ENCODE data around the gene CCNE1.
A peak's percentile ranks its signal among the peaks of the same experiment; 100 is the strongest.

Gene CCNE1

DNA sequence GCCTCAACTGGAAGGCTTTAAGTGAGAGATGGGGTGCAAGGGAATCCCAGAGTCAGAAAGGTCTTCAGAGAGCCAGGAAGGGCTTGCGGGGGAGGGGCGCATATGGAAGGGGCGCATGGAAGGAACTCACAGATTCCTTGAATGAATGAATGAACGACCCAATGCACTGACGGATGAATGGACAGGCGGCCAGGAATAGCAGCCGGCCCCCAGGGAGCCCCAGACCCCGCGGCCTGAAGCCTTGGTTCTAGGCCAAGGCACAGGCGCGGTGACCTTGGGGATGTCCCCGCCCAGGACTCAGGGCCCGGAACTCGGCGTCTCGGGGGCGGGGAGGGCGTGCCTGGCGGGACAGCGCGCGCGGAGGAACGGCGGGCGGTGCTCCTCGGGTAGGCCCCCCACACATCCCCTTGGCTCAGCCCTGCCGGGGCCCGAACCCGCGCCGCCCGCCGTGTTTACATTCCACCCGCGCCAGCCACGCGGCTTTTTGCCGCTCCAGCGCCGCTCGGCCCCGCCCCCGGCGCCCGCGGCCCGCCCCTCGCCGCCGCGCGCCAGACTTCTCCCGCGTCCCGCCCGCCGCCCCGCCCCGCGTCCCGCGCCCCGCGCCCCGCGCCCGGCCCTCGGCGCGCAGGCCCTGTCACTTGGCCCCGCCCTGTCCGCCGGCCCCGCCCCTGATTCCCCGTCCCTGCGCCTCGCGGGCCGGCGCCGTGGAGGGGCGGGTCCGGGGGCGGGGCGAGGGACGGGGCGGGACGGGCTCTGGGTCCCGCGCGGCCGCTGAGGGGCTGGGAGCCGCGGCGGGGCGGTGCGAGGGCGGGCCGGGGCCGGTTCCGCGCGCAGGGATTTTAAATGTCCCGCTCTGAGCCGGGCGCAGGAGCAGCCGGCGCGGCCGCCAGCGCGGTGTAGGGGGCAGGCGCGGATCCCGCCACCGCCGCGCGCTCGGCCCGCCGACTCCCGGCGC is at the start of gene CCNE1:
Gene CCNE1 (plus strand): TSS at position 867 of the 955 bp plus-strand sequence. CDS start 565 bp downstream, outside the sequence.
- peak; percentile 89 to 99 for DNase-seq

DNA sequence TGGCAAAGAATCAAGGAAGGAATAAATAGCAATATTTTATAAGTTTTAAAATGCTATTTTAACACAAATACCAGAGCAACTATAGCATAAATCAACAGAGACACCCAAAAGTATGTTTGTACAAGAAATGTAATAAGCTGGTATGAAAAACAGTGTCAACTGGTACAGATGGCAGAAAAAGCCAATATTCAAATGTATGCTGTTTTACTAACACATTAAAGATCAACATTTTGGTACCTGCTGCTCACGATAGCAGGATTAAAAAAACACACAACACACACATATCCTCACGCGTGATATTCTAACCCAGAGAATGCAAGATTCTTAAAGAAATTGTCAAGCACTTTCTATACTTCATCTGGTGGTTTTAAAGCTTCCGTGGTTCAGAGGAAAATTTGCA is 48.6 kb upstream of the CCNE1 start:
- no peak for DNase-seq

DNA sequence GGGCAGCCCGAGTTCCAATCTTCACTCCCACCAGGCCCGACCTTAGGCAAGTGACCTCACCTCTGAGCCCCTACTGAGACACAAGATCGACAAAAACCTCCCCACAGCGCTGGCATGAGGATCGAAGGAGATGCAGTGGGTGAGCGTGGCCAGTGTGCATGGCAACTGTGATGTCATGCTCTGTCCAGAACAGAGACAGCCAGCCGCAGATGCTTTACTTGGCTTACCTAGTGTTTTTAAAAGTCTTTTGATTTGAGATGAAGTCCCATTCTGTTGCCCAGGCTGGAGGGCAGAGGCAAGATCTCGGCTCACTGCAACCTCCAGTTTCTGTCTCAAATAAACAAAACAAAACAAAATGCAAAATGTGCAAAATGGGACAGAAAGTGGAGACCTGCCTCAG is 47.4 kb upstream of the CCNE1 start:
- DNase-seq = no peak

DNA sequence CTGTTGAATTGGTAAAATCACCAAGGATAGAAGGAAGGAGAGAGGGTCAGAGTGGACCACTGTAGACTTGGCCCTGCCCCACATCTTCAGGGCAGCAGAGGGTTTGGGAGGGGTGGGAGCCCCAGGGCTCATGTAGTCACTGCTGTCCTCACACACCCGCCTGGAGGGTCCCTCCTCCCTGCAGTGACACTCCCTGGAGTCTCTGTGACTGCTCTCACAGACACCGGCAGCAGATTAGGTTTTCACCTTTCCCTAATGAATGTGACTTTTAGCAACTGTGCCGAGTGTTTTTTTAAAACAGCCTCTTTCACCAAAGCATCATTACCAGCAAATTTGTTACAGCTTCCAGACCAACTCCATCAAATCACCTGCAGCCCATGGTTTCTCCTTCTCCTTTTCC is 45.7 kb upstream of the CCNE1 start:
- DNase-seq = no peak

DNA sequence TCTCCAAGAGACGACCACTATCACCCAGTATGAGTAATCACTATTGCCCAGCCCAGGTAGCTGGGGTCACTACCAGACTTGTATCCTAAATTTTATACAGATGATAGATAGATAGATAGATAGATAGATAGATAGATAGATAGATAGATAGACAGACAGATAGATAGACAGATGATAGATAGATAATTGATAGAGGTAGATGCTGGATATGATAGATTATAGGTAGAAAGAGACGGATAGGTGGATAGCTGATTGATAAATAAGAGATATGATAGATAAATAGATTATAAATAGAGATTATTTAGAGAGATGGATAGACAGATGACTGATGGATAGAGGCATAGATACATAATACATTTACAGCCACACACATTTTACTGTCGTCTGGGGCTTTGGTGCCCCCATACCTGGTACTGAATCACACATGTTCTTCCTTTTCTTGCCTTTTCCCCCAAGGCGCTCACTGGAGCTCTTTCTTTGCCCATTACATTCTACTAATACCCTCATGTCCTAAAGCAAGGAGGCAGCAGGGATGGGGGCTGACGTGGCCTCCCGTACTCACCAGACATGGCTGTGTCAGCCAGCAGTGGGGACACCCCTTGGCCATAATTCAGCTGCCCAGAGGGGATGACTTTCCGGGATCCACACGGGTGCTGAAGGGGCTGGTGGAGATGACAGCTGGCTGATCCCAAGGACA is 44.6 kb upstream of the CCNE1 start:
- DNase-seq = no peak

DNA sequence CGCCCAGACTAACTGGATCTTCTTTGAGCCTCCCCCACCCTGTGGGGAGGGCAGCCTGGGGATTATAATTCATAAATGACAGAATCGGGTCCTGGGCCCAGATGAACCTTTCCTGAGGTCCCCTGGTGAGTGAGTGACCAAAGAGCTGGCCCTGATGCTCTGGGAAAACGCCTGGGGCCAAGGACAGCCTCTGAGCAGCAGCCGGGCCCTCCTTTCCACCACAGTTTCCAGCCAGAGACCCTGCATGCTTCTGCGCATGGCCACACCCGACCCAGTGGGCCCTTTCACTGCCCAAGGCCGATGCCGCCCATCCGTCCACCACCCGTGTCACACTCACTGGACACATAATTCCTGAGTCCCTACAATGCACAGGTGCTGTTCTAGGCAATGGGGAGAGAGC is 43.6 kb upstream of the CCNE1 start:
- no peak for DNase-seq

DNA sequence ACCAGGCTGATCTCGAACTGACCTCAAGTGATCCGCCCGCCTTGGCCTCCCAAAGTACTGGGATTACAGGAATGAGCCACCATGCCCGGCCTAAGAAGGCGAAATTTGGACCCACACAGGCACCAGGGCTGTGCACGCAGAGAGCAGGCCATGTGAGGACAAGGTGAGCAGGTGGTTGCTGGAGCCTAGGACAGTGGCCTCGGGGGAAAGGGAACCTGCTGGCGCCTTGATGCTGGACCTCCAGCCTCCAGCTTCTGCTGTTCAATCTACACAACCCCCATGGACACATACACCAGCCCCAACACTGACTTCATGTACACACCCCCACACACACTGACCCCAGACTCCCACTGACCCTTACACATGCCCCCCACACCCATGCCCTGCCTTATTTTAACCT is 41.8 kb upstream of the CCNE1 start:
- DNase-seq = no peak

DNA sequence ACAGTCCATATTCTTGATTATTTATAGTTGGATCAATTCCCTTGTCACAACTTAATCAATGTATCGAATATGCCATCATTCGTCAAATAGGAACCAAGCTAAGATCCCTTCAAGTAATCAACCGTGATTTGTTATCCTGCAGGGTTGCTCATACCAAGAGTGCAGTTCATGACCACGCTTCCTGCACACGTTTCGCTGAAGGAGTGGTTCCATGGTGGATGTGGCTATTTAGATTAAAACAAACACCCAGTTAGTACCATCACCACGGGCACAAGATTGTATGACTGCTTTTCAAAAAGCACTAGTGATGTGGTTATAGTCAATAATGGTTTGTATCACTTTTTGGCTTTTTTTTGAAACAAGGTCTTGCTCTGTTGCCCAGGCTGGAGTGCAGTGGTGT is 41.1 kb upstream of the CCNE1 start:
- no peak for DNase-seq

DNA sequence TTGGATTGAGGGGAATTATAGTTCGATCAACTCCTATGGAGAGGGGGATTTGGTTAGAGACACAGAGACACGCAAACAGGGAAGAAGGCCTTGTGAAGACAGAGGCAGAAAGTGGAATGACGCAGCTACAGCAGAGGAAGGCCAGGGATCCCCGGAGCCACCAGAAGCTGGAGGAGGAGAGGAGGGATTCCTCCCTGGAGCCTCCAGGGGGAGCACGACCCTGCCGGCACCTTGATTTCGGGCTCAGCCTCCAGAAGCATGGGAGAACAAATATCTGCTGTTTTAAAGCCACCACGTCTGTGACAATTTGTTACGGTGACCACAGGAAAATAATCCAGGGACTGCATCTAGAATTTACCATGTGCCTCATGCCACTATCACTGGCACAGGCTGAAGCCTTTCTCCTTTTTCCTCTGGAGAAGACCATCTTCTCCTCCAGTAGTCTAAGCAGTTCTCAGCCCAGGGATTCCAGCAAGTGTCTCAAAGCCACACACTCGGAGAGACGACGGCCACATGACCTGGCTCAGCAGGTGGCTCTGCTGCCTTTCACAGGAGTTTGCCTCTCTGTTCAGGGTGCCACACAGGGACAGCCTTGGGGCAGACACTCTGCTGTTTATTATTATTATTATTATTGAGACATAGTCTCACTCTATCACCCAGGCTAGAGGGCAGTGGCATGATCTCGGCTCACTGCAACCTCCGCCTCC is 39.9 kb upstream of the CCNE1 start:
- peak; percentile 7 to 18 for DNase-seq

DNA sequence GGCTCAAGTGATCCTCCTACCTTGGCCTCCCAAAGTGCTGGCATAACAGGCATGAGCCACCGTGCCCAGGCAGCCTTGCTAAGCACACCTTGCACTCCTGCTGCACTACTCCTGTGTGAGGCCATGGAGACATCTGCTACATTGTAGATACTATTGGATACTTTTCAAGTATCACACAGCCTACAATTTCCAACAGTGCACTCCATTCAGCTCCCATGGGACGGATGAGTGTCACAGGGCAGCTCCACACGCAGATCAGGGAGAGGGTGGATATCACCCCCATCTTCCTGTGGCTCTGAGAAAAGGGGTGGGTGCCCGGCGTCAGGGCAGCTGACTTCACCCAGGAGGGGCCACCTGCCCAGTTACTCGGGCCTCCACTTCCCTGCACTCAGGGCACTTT is 39.1 kb upstream of the CCNE1 start:
- no peak for DNase-seq

DNA sequence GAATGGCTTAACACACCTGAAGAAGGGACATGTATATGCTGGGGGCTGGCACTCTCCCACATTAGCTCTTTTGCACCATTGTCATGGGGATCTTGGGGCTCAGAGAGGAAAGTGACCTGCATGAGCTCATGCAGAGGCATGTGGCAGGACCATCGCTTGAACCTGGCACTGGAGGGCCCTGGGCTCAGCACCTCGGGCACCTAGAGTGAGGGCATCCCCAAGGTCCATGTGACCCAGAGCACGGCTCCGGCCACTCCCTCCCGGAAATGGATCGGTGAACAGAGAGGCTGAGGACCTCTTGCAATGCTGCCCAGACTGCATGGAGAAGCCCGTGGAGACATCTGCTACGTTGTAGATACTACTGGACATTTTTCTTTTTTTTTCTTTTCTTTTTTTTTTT is 38.6 kb upstream of the CCNE1 start:
- DNase-seq = no peak

DNA sequence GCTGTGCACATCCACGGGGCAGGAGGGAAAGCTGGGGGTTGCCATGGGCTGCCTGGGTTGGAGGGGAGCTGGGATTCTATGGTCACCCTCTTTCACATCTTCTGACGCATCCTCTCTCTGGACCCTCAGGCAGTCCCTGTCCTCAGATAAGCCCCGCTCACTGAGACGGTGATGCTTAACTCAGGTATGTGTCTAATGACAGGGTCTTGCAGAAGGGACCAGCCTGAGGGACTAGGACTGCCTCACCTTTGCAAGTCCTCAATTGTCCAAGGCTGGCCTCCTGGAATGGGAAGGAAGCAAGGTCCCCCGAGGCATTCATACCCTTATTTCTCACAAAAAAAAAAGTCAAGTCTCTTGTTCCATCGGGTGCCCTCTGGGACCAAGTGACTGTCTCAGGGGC is 37.7 kb upstream of the CCNE1 start:
- no peak for DNase-seq

DNA sequence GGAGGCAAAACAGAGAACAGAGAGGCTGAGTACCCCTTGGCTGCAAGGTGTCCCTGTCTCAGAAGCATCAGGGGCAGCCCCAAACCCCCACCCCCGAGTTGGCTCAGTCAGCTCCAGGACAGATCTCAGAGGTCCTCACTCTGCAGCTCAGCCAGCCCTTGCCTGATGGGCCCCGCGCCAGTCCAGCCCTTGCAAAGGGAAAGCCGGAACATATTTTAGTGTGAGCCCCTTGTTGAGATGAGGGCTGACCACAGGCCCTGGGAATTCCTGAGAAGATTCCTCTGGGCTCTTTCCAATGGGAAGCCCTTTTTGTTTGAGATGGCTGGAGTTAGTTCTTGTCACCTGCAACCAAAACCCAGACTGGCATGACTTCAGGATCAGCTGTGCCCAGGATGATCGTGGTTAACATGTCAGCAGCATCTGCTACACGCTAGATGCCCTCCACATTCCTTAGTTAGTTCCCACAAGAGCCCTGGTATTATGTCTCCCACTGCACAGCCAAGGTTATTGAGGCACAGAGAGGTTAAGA is 33.9 kb upstream of the CCNE1 start:
- DNase-seq = no peak

DNA sequence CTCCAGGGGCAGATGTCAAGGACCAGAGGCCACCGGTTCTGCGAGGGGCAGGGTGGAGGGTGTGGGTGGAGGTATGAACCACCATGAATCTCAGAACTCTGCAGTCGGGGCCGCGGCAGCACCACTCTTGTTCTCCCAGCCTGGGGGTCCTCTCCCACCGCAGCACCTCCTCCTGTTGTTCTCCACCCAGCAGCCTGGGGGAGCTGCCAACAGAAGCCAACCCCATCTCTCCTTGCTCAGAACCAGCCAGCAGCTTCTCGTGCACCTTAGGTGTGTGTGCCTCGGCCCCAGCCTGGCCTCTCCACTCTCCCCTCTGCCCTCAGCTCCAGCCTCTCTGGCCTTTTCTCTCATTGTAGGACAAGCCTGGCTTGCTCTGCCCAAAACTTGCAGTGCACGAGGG is 31.9 kb upstream of the CCNE1 start:
- no peak for DNase-seq

DNA sequence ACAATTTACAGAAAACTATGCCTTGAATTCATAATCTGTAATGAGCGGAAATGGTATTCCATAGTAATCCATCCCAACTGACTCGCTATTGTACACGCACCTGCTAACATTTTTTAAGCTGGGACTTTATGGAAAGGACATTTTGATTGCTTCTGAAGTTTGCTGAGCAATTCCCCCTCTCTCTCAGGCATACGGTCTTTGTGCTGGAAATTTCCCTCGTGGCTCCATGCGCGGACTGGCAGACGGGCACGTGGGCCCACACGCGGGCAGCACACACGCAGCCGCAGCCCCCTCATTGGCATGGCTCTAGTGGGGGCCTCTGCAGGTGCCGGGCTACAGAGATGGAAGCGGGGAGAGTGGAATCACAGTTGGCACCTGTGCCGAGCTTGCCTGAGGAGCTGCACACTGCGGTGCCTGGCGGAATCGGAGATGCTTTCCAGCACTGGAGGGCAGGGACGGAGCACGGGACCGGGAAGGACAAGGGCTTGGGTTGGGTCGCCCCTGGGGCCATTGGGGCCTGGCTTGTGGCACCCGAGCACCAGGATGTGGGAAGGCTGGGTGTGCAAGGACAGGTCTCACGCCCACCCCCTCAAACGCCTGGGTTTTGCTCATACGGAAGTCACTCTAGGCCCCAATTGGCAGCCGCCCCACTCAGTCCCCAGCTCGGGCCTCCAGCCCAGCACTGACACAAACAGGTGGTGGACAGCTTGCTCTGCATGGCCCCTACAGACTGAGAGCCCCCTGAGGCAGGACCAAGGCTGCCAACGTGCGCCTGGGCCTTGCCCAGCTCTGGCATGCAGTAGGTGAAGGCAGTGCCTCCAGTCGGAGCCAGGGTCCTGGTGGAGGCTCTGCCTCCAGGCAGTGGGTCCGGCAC is 30.2 kb upstream of the CCNE1 start:
- no peak for DNase-seq

DNA sequence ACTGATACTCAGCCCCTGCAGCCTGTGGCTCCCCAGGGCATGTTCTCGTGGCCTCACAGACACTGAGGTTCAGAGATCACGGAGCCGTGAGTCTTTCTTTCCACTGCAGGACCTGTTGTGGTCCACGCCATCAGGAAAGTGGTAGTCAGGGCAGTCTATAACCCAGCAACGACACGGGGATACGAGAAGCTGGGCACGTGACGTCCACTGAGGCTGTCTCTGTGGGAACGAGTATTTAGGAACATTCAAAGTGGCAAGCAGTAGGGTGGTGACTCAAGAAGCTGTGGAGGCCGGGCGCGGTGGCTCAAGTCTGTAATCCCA is 29.6 kb upstream of the CCNE1 start:
- DNase-seq = no peak

DNA sequence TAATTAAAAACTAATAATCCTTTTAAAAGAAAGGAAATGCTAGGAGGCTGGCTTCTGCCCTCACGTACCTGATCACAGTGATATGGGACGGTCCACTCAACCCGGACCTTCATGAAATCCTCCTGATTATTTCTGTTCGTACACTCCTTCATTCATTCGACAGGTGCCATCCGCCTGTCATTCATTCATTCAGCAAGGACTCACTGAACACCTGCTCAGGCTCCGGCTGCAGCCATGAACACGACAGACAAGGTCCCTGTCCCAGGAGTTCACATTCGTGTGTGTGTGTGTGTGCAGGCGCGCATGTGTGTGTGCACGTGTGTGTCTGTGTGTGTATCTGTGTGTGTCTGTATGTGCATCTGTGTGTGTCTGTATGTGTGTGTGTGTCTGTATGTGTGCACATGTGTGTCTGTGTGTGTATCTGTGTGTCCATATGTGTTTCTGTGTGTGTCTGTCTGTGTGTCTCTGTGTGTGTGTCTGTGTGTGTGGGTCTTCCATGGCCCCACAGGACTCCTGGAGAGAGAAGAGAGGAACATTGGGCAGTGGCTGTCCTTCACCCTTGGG is 28.1 kb upstream of the CCNE1 start:
- no peak for DNase-seq

DNA sequence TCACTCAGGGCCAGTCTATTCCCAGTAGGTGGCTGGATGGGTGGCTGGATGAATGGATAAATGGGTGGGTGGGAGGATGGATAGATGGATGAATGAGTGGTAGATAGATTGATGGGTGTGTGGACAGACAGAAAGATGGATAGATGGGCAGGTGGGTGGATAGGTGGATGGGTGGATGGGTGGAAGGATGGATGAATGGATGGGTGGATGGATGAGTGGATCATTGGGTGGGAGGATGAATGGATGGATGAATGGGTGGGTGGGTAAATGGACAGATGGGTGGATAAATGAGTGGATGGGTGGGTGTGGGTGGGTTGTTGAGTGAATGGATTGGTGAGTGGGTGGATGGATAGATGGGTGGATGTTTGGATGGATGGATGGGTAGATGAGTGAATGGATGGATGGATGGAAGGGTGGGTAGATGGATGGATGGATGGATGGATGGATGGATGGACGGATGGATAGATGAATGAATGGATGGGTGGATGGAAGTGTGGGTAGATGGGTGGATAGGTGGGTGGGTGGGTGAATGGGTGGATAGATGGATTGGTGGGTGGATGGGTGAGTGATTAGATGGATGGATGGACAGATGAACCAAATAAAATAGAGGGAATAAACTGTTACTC is 27.1 kb upstream of the CCNE1 start:
- no peak for DNase-seq

DNA sequence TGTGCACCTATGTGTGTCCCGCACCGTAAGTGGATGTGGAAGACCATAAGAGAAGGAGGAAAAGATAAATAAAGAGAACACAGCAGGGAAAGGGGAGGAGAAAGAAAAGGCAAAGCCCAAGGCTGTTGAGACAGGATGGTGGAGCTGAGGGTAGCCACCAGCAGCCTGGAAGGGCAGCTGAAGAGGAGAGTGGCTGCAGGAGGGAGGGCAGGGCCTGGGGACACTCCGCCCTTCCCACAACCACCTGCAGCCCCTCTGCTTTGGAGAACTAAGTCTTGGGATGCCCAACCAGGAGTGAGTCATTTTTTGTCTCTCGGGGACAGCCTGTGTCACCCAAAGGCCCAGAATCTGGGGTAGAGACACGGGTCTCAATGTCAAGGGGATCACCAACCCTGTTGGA is 26.4 kb upstream of the CCNE1 start:
- DNase-seq = no peak

DNA sequence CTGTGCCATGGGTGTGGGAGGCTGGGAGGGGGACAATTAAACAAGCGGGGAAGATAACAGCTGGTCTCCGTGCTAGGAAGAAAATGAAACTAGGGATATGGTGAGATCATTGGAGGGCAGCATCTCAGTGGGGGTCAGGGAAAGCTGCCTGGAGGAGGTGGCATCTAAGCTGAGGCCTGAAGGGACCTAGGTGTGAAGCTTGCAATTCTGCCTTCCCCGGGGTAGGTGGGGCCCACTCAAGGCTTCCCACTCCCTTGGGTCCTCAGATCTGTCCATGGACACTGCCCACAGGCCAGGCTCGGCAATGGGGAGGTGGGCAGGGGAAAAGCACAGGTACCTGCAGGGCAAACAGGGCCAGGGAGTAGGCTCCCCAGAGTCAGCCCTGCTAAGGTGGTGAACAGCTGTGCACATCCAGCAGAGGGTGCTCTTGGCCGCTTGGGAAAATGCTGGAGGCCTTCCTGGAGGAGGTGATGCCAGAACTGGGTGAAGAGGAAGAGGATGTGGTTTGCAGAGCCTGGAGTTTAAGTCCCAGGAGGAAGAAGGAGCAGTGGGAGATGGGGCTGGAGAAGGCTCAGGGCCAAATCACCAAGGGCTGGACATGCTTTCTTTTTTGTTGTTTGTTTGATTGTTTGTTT is 25.7 kb upstream of the CCNE1 start:
- DNase-seq = peak in 1 of 2 experiments; percentile 9

DNA sequence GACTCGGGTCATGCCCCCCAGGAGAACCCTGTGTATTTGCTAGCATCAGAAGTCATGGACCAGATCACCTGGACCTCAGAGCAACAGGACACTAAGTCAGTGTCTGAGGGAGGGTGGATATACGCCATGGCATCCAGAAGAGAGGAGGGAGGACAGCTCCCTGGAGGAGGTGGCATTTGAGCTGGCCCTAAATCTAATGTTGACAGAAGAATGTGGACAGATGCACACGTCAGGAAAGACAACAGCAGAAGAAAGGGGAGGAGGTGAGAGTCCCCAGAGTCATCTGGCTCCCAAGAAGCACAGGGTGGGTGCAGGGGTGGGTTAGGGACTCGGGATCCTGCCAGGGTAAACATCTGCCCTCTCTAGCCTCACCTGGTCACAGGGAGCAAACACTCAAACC is 24.5 kb upstream of the CCNE1 start:
- no peak for DNase-seq

Data from stimulated activated CD4-positive, alpha-beta T cell treated with anti-CD3 and anti-CD28 coated beads, Interleukin-4, amount 100 ng/mL, for 4 hours (primary cell).